Limb (tissue), 2 donors: ENCODE results near the gene TANC1.
"Not testable (repeated sequence)": the region's sequence is repeated elsewhere in the genome, so short reads cannot be mapped to it uniquely, and the experiment has no call there.

Experiments
- DNase-seq, 2 donors: peaks; one replicate each; pipeline ENCODE4 v3.0.0-alpha.2; 2016; ENCODE audit errors: extremely low spot score in 2 of 2

Gene TANC1

GRCh38 chr2:159139216-159139933 lies 170.9 kb downstream of the TANC1 start:
- DNase-seq: no peak

- DNase-seq: no peak
These were observed 171.8 kb downstream of the TANC1 start for GRCh38 chr2:159140070-159140769.

- DNase-seq: not testable (repeated sequence)
These were observed 172.4 kb downstream of the TANC1 start for GRCh38 chr2:159140821-159141220.

- DNase-seq: no peak
These were observed 176.6 kb downstream of the TANC1 start for GRCh38 chr2:159144776-159145614.

GRCh38 chr2:159145745-159146354 lies 177.4 kb downstream of the TANC1 start:
- DNase-seq: no peak

GRCh38 chr2:159146996-159147666 lies 178.7 kb downstream of the TANC1 start:
- DNase-seq: no peak

- no peak for DNase-seq
These were observed 179.2 kb downstream of the TANC1 start for GRCh38 chr2:159147690-159148089.

- no peak for DNase-seq
These were observed 180.5 kb downstream of the TANC1 start for GRCh38 chr2:159148901-159149300.

- no peak for DNase-seq
These were observed 181.3 kb downstream of the TANC1 start for GRCh38 chr2:159149747-159150146.

GRCh38 chr2:159150280-159150746 lies 181.9 kb downstream of the TANC1 start:
- no peak for DNase-seq

GRCh38 chr2:159151198-159152127 lies 183.0 kb downstream of the TANC1 start:
- no peak for DNase-seq

GRCh38 chr2:159152128-159152778 lies 183.8 kb downstream of the TANC1 start:
- DNase-seq: no peak

- no peak for DNase-seq
These were observed 184.6 kb downstream of the TANC1 start for GRCh38 chr2:159153063-159153462.

GRCh38 chr2:159153463-159153862 lies 185.0 kb downstream of the TANC1 start:
- DNase-seq: no peak

- no peak for DNase-seq
These were observed 185.5 kb downstream of the TANC1 start for GRCh38 chr2:159153951-159154350.

GRCh38 chr2:159154366-159154765 lies 185.9 kb downstream of the TANC1 start:
- DNase-seq: no peak

- no peak for DNase-seq
These were observed 186.9 kb downstream of the TANC1 start for GRCh38 chr2:159155320-159155719.

GRCh38 chr2:159155791-159156190 lies 187.4 kb downstream of the TANC1 start:
- no peak for DNase-seq

GRCh38 chr2:159156834-159157233 lies 188.4 kb downstream of the TANC1 start:
- no peak for DNase-seq
